Measurements from ENCODE around the gene TBC1D4. TPM values are rescaled to one million over a fixed set of nuclear protein-coding genes. Genes with fewer than 3 reads are reported as not detected.

The TBC1D4 gene
- total RNA-seq, 1 donor from 2014 or later = 47.1 TPM

DNA sequence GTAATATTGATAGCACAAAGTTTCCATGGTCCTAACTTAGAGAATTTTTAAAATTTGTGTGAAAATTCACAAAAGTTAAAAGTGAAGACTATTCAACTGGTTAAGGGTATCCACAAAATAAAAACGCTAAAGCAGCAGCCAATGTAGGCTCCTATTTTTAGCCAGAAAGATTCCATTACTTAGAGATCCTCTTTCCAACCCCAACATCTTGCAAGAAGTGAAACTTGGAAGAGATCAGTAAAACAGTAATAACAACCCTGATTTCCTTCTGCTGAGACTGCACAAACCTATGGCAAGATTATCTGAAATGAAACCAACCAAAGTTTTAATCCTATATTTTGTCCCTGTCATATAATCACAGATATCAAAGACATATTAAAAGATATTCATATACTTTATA, 8.5 kb downstream of the TBC1D4 start:
- Mint-ChIP-seq H3K27me3 (no peaks in the 10 kb centered on the region), H3K36me3 (peaks cover 14% of the 10 kb centered on the region), H3K4me3 (no peak overlapping the region), H3K4me1 (ENCODE audit: unreplicated experiment) (peaks cover 14% of the 10 kb centered on the region), H3K27ac (no peak overlapping the region), H3K9me3 (no peaks in the 10 kb centered on the region)
- no peak for DNase-seq (ENCODE audit: extremely low spot score, unreplicated experiment)
- TF ChIP-seq, protein P1, sequence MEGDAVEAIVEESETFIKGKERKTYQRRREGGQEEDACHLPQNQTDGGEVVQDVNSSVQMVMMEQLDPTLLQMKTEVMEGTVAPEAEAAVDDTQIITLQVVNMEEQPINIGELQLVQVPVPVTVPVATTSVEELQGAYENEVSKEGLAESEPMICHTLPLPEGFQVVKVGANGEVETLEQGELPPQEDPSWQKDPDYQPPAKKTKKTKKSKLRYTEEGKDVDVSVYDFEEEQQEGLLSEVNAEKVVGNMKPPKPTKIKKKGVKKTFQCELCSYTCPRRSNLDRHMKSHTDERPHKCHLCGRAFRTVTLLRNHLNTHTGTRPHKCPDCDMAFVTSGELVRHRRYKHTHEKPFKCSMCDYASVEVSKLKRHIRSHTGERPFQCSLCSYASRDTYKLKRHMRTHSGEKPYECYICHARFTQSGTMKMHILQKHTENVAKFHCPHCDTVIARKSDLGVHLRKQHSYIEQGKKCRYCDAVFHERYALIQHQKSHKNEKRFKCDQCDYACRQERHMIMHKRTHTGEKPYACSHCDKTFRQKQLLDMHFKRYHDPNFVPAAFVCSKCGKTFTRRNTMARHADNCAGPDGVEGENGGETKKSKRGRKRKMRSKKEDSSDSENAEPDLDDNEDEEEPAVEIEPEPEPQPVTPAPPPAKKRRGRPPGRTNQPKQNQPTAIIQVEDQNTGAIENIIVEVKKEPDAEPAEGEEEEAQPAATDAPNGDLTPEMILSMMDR (conservative IDR thresholded peaks at IDR 0.05) = no peak

DNA sequence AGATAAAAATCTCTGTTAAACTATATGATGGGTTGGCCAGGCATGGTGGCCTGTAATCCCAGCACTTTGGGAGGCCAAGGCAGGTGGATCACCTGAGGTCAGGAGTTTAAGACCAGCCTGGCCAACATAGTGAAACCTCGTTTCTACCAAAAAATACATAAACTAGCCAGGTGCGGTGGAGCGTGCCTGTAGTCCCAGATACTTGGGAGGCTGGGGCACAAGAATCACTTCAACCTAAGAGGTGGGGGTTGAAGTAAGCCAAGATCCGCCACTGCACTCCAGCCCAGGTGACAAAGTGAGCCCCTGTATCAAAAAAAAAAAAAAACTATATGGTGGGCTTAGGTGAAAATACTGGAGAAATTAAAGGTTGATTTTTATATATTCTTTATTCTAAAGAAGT, 11.3 kb downstream of the TBC1D4 start:
- DNase-seq (ENCODE audit: extremely low spot score, unreplicated experiment) = no peak
- Mint-ChIP-seq H3K27ac (no peak overlapping the region), H3K4me1 (ENCODE audit: unreplicated experiment) (peaks cover 7% of the 10 kb centered on the region), H3K4me3 (no peak overlapping the region), H3K9me3 (peaks cover 4% of the 10 kb centered on the region), H3K27me3 (no peaks in the 10 kb centered on the region), H3K36me3 (peaks cover 12% of the 10 kb centered on the region)
- TF ChIP-seq, protein P1 (conservative IDR thresholded peaks at IDR 0.05) = no peak

DNA sequence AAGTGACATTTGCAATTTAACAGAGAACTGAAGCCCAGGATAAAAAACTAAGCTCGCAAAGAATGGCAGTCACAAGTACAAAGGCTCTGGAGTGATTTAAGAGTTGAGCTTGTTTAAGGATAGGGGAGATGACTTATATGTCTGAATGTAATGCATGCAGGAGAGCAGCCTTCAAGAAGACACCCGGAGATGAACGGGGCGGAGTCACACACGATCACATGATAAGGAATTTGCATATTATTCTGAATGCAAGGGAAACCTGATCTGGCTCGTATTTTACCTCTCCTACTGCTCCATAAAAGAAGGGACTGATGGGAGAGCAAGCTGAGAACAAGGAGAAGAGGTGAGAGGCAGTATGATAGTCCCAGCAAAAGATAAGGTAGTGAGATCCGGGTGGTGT, 12.9 kb downstream of the TBC1D4 start:
- TF ChIP-seq, protein P1 (conservative IDR thresholded peaks at IDR 0.05) = no peak
- DNase-seq (ENCODE audit: extremely low spot score, unreplicated experiment) = no peak
- no peak overlapping the region for H3K4me3 Mint-ChIP-seq
- peaks cover 7% of the 10 kb centered on the region for H3K4me1 Mint-ChIP-seq (ENCODE audit: unreplicated experiment)
- no peak overlapping the region for H3K27ac Mint-ChIP-seq
- no peaks in the 10 kb centered on the region for H3K27me3 Mint-ChIP-seq
- H3K9me3 Mint-ChIP-seq = peaks cover 13% of the 10 kb centered on the region
- peaks cover 23% of the 10 kb centered on the region for H3K36me3 Mint-ChIP-seq

DNA sequence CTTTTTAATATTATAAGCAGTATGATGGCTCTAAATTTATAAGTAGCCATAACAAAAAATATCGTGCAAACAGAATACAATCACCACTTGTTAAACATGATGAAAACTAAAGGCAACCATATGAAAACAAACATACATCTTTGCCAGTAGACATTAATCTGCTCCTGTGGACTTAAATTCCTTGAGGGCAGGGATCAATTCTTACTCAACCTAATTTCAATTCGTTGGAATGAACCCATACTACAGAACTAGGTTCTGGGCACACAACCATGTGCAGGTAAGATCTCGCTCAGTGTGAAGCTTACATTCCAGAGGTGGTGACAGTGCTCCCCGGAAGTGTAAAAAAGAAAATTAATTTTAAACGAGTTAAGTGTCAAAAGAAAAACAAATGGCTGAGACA, 13.4 kb downstream of the TBC1D4 start:
- TF ChIP-seq, protein P1 (conservative IDR thresholded peaks at IDR 0.05) = no peak
- H3K9me3 Mint-ChIP-seq = peaks cover 13% of the 10 kb centered on the region
- DNase-seq (ENCODE audit: extremely low spot score, unreplicated experiment) = no peak
- H3K27me3 Mint-ChIP-seq = no peaks in the 10 kb centered on the region
- peaks cover 9% of the 10 kb centered on the region for H3K4me1 Mint-ChIP-seq (ENCODE audit: unreplicated experiment)
- H3K36me3 Mint-ChIP-seq = peaks cover 23% of the 10 kb centered on the region
- no peak overlapping the region for H3K27ac Mint-ChIP-seq
- H3K4me3 Mint-ChIP-seq = no peak overlapping the region

DNA sequence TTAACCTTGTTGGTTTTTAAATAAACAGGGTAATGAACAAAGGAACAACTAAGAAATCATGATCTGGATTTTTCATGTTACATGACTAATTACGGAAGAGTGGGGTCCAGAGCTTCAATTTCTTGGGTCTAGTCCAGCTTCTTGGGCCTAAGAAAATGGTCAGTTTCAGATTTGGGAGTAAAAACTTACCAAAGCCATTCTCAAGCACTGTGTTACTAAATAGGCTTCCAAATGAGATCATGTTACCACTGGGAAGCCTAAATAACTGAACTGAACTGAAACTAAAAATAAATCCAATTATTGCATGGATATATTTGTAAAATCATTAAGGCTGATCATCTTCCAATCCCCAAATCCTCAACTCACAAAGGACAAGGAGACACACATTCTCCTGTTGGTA, 13.9 kb downstream of the TBC1D4 start:
- Mint-ChIP-seq H3K27ac (no peak overlapping the region), H3K9me3 (peaks cover 13% of the 10 kb centered on the region), H3K4me1 (ENCODE audit: unreplicated experiment) (peaks cover 12% of the 10 kb centered on the region), H3K4me3 (no peak overlapping the region), H3K27me3 (no peaks in the 10 kb centered on the region), H3K36me3 (peaks cover 23% of the 10 kb centered on the region)
- DNase-seq (ENCODE audit: extremely low spot score, unreplicated experiment) = no peak
- TF ChIP-seq, protein P1 (conservative IDR thresholded peaks at IDR 0.05) = no peak

All from type B pancreatic cell (in vitro differentiated cells).